ENCODE measurements around the gene DAPK2.

DAPK2 gene

GRCh38 chr15:64019764-64020163 is 26.5 kb downstream of the DAPK2 start:
- TF ChIP-seq CTCF (IDR thresholded peaks at IDR 0.05; ENCODE audit: extremely low read depth, missing control alignments), result no peak
- DNase-seq (ENCODE audit: low spot score), result no peak

- no peak for DNase-seq (ENCODE audit: low spot score)
- TF ChIP-seq CTCF (IDR thresholded peaks at IDR 0.05; ENCODE audit: extremely low read depth, missing control alignments), result no peak
Observed at GRCh38 chr15:64017591-64018163, 28.6 kb downstream of the DAPK2 start.

GRCh38 chr15:64017082-64017588 is 29.1 kb downstream of the DAPK2 start:
- no peak for TF ChIP-seq CTCF (IDR thresholded peaks at IDR 0.05; ENCODE audit: extremely low read depth, missing control alignments)
- no peak for DNase-seq (ENCODE audit: low spot score)

- TF ChIP-seq CTCF (IDR thresholded peaks at IDR 0.05; ENCODE audit: extremely low read depth, missing control alignments), result no peak
- DNase-seq (ENCODE audit: low spot score), result no peak
Observed at GRCh38 chr15:64016257-64016656, 30.0 kb downstream of the DAPK2 start.

GRCh38 chr15:64014995-64015394 is 31.3 kb downstream of the DAPK2 start:
- DNase-seq (ENCODE audit: low spot score), result no peak
- TF ChIP-seq CTCF (IDR thresholded peaks at IDR 0.05; ENCODE audit: extremely low read depth, missing control alignments), result no peak

- no peak for DNase-seq (ENCODE audit: low spot score)
- no peak for TF ChIP-seq CTCF (IDR thresholded peaks at IDR 0.05; ENCODE audit: extremely low read depth, missing control alignments)
Observed at GRCh38 chr15:64013179-64014062, 32.9 kb downstream of the DAPK2 start.

- TF ChIP-seq CTCF (IDR thresholded peaks at IDR 0.05; ENCODE audit: extremely low read depth, missing control alignments), result no peak
- no peak for DNase-seq (ENCODE audit: low spot score)
Observed at GRCh38 chr15:64011736-64012135, 34.5 kb downstream of the DAPK2 start.
